HepG2 (cell line): ENCODE measurements around the gene ANAPC16. TPM values are rescaled to one million over a fixed set of nuclear protein-coding genes. Genes with fewer than 3 reads are reported as not detected.

Experiments used
- ARHGAP35 ChIP-seq: sonication (generic); formaldehyde crosslinking; IDR thresholded peaks from 2 replicates; pipeline ENCODE4 v1.9.0; 2022; ENCODE audit warnings: mild to moderate bottlenecking, inconsistent platforms, moderate library complexity, missing genetic modification reagents, borderline replicate concordance
- CAMTA2 ChIP-seq: sonication (generic); formaldehyde crosslinking; IDR thresholded peaks from 2 replicates; pipeline ENCODE4 v1.4.0; 2020; ENCODE audit warnings: mild to moderate bottlenecking, missing genetic modification reagents, borderline replicate concordance
- CREB1 ChIP-seq, 2 experiments: fragments of 450-650 bp in 1 of 2; IDR thresholded peaks; 2 replicates each; pipeline ENCODE4 v1.6.1; 2016 to 2017; ENCODE audit warnings: control low read depth in 1 of 2, mild to moderate bottlenecking in 1 of 2, missing compliant biosample characterization in 1 of 2, missing genetic modification characterization in 1 of 2
- FOXJ3 ChIP-seq: sonication (generic); formaldehyde crosslinking; IDR thresholded peaks from 2 replicates; pipeline ENCODE4 v1.4.0; 2020; ENCODE audit warnings: missing genetic modification reagents, mild to moderate bottlenecking, borderline replicate concordance
- GTF2F1 ChIP-seq: fragments of 150-350 bp; IDR thresholded peaks from 2 replicates; pipeline ENCODE4 v1.6.1; 2014; ENCODE audit warnings: low read length
- HDAC6 ChIP-seq: fragments of 200-600 bp; sonication (generic); IDR thresholded peaks from 2 replicates; pipeline ENCODE4 v1.7.0; 2017; ENCODE audit warnings: mild to moderate bottlenecking, antibody characterized with exemption, low read length, low read depth
- HNRNPK ChIP-seq: fragments of 200-400 bp; formaldehyde crosslinking; IDR thresholded peaks from 2 replicates; pipeline ENCODE4 v1.6.1; 2018; ENCODE audit warnings: low read length, low read depth, moderate library complexity, mild to moderate bottlenecking; ENCODE audit not compliant: poor library complexity, severe bottlenecking
- MEF2D ChIP-seq: sonication (generic); formaldehyde crosslinking; IDR thresholded peaks from 2 replicates; pipeline ENCODE4 v1.5.1; 2020; ENCODE audit warnings: mild to moderate bottlenecking, missing genetic modification reagents
- MLLT10 ChIP-seq: sonication (generic); formaldehyde crosslinking; IDR thresholded peaks from 2 replicates; pipeline ENCODE4 v1.4.0; 2020; ENCODE audit warnings: missing genetic modification reagents
- RBAK ChIP-seq: sonication (generic); formaldehyde crosslinking; IDR thresholded peaks from 2 replicates; pipeline ENCODE4 v1.5.1; 2020; ENCODE audit warnings: mild to moderate bottlenecking, missing genetic modification reagents
- TBX3 ChIP-seq: fragments of 450-650 bp; IDR thresholded peaks from 2 replicates; pipeline ENCODE4 v1.6.1; 2017; ENCODE audit warnings: antibody characterized with exemption, mild to moderate bottlenecking, inconsistent platforms, borderline replicate concordance
- YEATS4 ChIP-seq: sonication (generic); formaldehyde crosslinking; IDR thresholded peaks from 2 replicates; pipeline ENCODE4 v1.4.0; 2020; ENCODE audit warnings: missing genetic modification reagents, borderline replicate concordance
- ZFP1 ChIP-seq: IDR thresholded peaks from 2 replicates; pipeline ENCODE4 v1.6.1; 2016
- ZNF138 ChIP-seq: sonication (generic); formaldehyde crosslinking; IDR thresholded peaks from 2 replicates; pipeline ENCODE4 v1.5.0; 2020; ENCODE audit warnings: mild to moderate bottlenecking, low read depth, missing genetic modification reagents
- ZNF235 ChIP-seq: sonication (generic); formaldehyde crosslinking; IDR thresholded peaks from 2 replicates; pipeline ENCODE4 v1.8.1; 2023; ENCODE audit warnings: mild to moderate bottlenecking, missing genetic modification reagents, borderline replicate concordance
- ZNF24 ChIP-seq: fragments of 450-650 bp; IDR thresholded peaks from 2 replicates; pipeline ENCODE4 v1.6.1; 2017; ENCODE audit warnings: antibody characterized with exemption, mild to moderate bottlenecking
- ZNF282 ChIP-seq: fragments of 450-650 bp; IDR thresholded peaks from 2 replicates; pipeline ENCODE4 v1.6.1; 2018; ENCODE audit not compliant: partially characterized antibody
- ZNF607 ChIP-seq: sonication (generic); formaldehyde crosslinking; IDR thresholded peaks from 2 replicates; pipeline ENCODE4 v1.5.1; 2020; ENCODE audit warnings: missing genetic modification reagents, mild to moderate bottlenecking, borderline replicate concordance
- ZSCAN21 ChIP-seq: sonication (generic); formaldehyde crosslinking; IDR thresholded peaks from 2 replicates; pipeline ENCODE4 v1.8.0; 2022; ENCODE audit warnings: mild to moderate bottlenecking, missing genetic modification reagents, moderate library complexity, borderline replicate concordance
- polyA plus RNA-seq, 8 experiments: library from polyadenylated mRNA; depleted of rRNA in 3 of 8; stranded (reverse) in 7 of 8; unstranded in 1 of 8; fragments of >200 nt; fragmentation: Illumina TruSeq in 4 of 8; extraction: Trizol in 4 of 8; gene quantifications; 2 replicates each; pipeline versions ENCODE4 v1.2.1 to v1.2.3, GENCODE V29; 2011 to 2016; ENCODE audit warnings: low read depth in 4 of 8, missing spikeins in 1 of 8, mixed read lengths in 1 of 8; ENCODE audit not compliant: insufficient read depth in 1 of 8
- total RNA-seq, 5 experiments: library from RNA; depleted of rRNA; stranded (reverse); fragments of >200 nt; fragmentation: Illumina TruSeq; extraction: Trizol; gene quantifications; 2 replicates each; pipeline ENCODE4 v1.2.3, GENCODE V29; 2016; ENCODE audit warnings: low read depth in 1 of 5
- TF ChIP-seq, protein P1 (sequence below), 2 experiments: IDR thresholded peaks; 2 replicates each; pipeline ENCODE4 v1.6.1; 2011 to 2012; ENCODE audit warnings: low read length in 2 of 2, borderline replicate concordance in 1 of 2, low read depth in 1 of 2, mild to moderate bottlenecking in 1 of 2, moderate library complexity in 1 of 2
- TF ChIP-seq, protein P2 (sequence below): sonication (generic); formaldehyde crosslinking; IDR thresholded peaks from 2 replicates; pipeline ENCODE4 v1.4.0; 2020; ENCODE audit warnings: mild to moderate bottlenecking, missing genetic modification reagents, borderline replicate concordance
- TF ChIP-seq, protein P3 (sequence below): sonication (generic); formaldehyde crosslinking; IDR thresholded peaks from 2 replicates; pipeline ENCODE4 v1.4.0; 2020; ENCODE audit warnings: missing genetic modification reagents

ANAPC16 gene
- total and polyA plus RNA-seq, 2 of the 13 experiments (the other 11 are each of a cell fraction or from before 2014, with no cell fraction given), result 74.8 to 89.4 TPM

DNA sequence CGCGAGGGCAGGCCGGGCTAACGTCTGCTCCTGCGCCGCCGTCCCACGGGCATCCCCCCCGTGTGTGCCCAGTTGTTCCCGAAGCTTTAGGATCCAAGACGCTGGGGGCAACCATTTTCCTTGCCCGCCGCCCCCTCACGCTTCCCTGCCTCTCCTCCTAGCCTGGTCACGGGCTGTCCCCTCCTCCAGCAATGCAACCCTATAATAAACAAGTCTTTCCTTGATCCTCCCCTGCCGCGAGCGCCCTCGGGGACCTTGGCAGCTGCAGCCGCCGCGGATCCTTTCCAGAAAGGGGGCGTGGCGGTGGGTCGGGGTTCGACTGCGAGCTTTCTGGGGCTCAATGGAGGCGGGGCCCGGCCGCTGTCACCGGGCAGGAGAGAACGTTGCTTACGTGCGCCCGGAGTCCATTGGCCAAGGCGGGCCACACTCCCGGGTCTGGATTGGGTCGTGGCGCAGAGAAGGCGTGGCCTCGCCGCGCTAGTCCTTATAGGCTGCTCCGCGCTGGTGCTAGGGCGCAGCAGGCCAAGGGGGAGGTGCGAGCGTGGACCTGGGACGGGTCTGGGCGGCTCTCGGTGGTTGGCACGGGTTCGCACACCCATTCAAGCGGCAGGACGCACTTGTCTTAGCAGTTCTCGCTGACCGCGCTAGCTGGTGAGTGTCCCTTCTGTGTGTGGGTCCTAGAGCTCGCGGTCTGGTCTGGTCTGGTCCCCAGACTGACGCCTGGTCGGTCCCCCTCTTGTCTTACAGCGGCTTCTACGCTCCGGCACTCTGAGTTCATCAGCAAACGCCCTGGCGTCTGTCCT, 57.8 kb downstream of the ANAPC16 start, which contains the start of gene DDIT4 (continued):
- TF ChIP-seq CREB1 (IDR thresholded peaks at IDR 0.05), result peak; percentile 72
- TF ChIP-seq CREB1 (CRISPR knock-in tag; IDR thresholded peaks at IDR 0.05), result peak; percentile 9
- peak; percentile 94 for TF ChIP-seq ZSCAN21 (CRISPR knock-in tag)
- TF ChIP-seq, protein P1, sequence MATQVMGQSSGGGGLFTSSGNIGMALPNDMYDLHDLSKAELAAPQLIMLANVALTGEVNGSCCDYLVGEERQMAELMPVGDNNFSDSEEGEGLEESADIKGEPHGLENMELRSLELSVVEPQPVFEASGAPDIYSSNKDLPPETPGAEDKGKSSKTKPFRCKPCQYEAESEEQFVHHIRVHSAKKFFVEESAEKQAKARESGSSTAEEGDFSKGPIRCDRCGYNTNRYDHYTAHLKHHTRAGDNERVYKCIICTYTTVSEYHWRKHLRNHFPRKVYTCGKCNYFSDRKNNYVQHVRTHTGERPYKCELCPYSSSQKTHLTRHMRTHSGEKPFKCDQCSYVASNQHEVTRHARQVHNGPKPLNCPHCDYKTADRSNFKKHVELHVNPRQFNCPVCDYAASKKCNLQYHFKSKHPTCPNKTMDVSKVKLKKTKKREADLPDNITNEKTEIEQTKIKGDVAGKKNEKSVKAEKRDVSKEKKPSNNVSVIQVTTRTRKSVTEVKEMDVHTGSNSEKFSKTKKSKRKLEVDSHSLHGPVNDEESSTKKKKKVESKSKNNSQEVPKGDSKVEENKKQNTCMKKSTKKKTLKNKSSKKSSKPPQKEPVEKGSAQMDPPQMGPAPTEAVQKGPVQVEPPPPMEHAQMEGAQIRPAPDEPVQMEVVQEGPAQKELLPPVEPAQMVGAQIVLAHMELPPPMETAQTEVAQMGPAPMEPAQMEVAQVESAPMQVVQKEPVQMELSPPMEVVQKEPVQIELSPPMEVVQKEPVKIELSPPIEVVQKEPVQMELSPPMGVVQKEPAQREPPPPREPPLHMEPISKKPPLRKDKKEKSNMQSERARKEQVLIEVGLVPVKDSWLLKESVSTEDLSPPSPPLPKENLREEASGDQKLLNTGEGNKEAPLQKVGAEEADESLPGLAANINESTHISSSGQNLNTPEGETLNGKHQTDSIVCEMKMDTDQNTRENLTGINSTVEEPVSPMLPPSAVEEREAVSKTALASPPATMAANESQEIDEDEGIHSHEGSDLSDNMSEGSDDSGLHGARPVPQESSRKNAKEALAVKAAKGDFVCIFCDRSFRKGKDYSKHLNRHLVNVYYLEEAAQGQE (IDR thresholded peaks at IDR 0.05; ENCODE audit: borderline replicate concordance in 1 of 2, low read depth in 1 of 2, low read length in 2 of 2), result peak in 1 of 2 experiments; percentile 83; a peak in 1 of 4 replicates
- TF ChIP-seq ZNF235 (CRISPR knock-in tag), result peak; percentile 68; the same call in 1 of the 2 replicates
- peak; percentile 28; the same call in 1 of the 2 replicates for TF ChIP-seq TBX3
- TF ChIP-seq ZNF24, result no peak
- no peak for TF ChIP-seq HDAC6
- TF ChIP-seq, protein P2, sequence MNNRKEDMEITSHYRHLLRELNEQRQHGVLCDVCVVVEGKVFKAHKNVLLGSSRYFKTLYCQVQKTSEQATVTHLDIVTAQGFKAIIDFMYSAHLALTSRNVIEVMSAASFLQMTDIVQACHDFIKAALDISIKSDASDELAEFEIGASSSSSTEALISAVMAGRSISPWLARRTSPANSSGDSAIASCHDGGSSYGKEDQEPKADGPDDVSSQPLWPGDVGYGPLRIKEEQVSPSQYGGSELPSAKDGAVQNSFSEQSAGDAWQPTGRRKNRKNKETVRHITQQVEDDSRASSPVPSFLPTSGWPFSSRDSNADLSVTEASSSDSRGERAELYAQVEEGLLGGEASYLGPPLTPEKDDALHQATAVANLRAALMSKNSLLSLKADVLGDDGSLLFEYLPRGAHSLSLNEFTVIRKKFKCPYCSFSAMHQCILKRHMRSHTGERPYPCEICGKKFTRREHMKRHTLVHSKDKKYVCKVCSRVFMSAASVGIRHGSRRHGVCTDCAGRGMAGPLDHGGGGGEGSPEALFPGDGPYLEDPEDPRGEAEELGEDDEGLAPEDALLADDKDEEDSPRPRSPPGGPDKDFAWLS (CRISPR knock-in tag), result peak; percentile 76; the same call in 1 of the 2 replicates
- no peak for TF ChIP-seq ZNF282
- TF ChIP-seq HNRNPK, result no peak
- no peak for TF ChIP-seq MLLT10 (CRISPR knock-in tag)
- TF ChIP-seq GTF2F1, result peak; percentile 96
- peak; percentile 67; the same call in 1 of the 2 replicates for TF ChIP-seq FOXJ3
- TF ChIP-seq CAMTA2, result peak; percentile 20; the same call in 1 of the 2 replicates
- peak; percentile 95 for TF ChIP-seq YEATS4 (CRISPR knock-in tag)
- TF ChIP-seq RBAK (CRISPR knock-in tag), result no peak
- TF ChIP-seq, protein P3, sequence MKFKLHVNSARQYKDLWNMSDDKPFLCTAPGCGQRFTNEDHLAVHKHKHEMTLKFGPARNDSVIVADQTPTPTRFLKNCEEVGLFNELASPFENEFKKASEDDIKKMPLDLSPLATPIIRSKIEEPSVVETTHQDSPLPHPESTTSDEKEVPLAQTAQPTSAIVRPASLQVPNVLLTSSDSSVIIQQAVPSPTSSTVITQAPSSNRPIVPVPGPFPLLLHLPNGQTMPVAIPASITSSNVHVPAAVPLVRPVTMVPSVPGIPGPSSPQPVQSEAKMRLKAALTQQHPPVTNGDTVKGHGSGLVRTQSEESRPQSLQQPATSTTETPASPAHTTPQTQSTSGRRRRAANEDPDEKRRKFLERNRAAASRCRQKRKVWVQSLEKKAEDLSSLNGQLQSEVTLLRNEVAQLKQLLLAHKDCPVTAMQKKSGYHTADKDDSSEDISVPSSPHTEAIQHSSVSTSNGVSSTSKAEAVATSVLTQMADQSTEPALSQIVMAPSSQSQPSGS, result peak; percentile 79; the same call in 1 of the 2 replicates
- no peak for TF ChIP-seq ZFP1 (CRISPR knock-in tag)
- TF ChIP-seq ZNF138, result peak; percentile 99
- peak; percentile 75; the same call in 1 of the 2 replicates for TF ChIP-seq MEF2D
- peak; percentile 98 for TF ChIP-seq ZNF607 (CRISPR knock-in tag)
- TF ChIP-seq ARHGAP35, result no peak; the same call in none of the 2 replicates
